GM18508 (cell line): ENCODE data around the gene CCDC85B.
A peak's percentile ranks its signal among the peaks of the same experiment; 100 is the strongest.

Experiments used
- ATAC-seq: cut with Tn5 transposase; IDR thresholded peaks from one replicate; pipeline ENCODE4 v1.9.1; 2021; ENCODE audit warnings: moderate number of reproducible peaks; ENCODE audit not compliant: insufficient read depth, unreplicated experiment

CCDC85B gene

GRCh38 chr11:65900125-65900898, 9.8 kb downstream of the CCDC85B start, which contains the start of gene FOSL1:
Gene FOSL1 (minus strand): TSS chr11:65900388. CDS start chr11:65900339, 49 bp downstream.
- ATAC-seq, result no peak

GRCh38 chr11:65900899-65901180, 10.4 kb downstream of the CCDC85B start:
- no peak for ATAC-seq

- ATAC-seq, result no peak
Measured at GRCh38 chr11:65903068-65903481, 12.6 kb downstream of the CCDC85B start.

GRCh38 chr11:65903715-65904114, 13.2 kb downstream of the CCDC85B start:
- ATAC-seq, result no peak

- no peak for ATAC-seq
Measured at GRCh38 chr11:65906602-65907001, 16.1 kb downstream of the CCDC85B start.

- ATAC-seq, result no peak
Measured at GRCh38 chr11:65907878-65908277, 17.4 kb downstream of the CCDC85B start.

GRCh38 chr11:65911682-65912568, 21.5 kb downstream of the CCDC85B start:
- ATAC-seq, result no peak

GRCh38 chr11:65912845-65913244, 22.4 kb downstream of the CCDC85B start:
- ATAC-seq, result no peak

- no peak for ATAC-seq
Measured at GRCh38 chr11:65915101-65915820, 24.8 kb downstream of the CCDC85B start.

GRCh38 chr11:65915821-65916251, 25.4 kb downstream of the CCDC85B start:
- no peak for ATAC-seq

- ATAC-seq, result no peak
Measured at GRCh38 chr11:65916391-65916790, 25.9 kb downstream of the CCDC85B start.

- no peak for ATAC-seq
Measured at GRCh38 chr11:65917077-65917433, 26.6 kb downstream of the CCDC85B start.

- no peak for ATAC-seq
Measured at GRCh38 chr11:65917434-65918210, 27.1 kb downstream of the CCDC85B start.

GRCh38 chr11:65918211-65919140, 28.0 kb downstream of the CCDC85B start, which contains the start of gene C11orf68:
Gene C11orf68 (minus strand): TSS chr11:65919062. CDS start chr11:65919031, 31 bp downstream.
- peak; percentile 15 for ATAC-seq

GRCh38 chr11:65919141-65919572, 28.7 kb downstream of the CCDC85B start, which contains the start of gene DRAP1:
Gene DRAP1 (plus strand): TSS chr11:65919426. CDS start chr11:65919502, 76 bp downstream.
- peak; percentile 52 for ATAC-seq

- ATAC-seq, result peak; percentile 23
Measured at GRCh38 chr11:65919573-65920371, 29.3 kb downstream of the CCDC85B start.

- no peak for ATAC-seq
Measured at GRCh38 chr11:65920372-65920802, 29.9 kb downstream of the CCDC85B start.

GRCh38 chr11:65921033-65921555, 30.6 kb downstream of the CCDC85B start:
- ATAC-seq, result no peak
